ENCODE measurements around the gene FTH1. TPM values are rescaled to one million over a fixed set of nuclear protein-coding genes. Genes with fewer than 3 reads are reported as not detected.

FTH1 gene
- total and polyA plus RNA-seq, 7 donors = 1,709 to 20,022 (median 2,375) TPM

- H3K27me3 ChIP-seq = no peaks in the 10 kb centered on the region
- no peak overlapping the region for H3K4me3 ChIP-seq
- WGBS, 2 donors = 22 to 80% methylated on average over 3 of the region's 3 CpGs
- no peaks in the 10 kb centered on the region for H3K36me3 ChIP-seq
- no peak for DNase-seq
- H3K4me1 ChIP-seq = no peaks in the 10 kb centered on the region
- H3K9me3 ChIP-seq = peaks cover 0 to 2% (median 0%) of the 10 kb centered on the region in 4 donors
- H3K27ac ChIP-seq = no peak overlapping the region
- intact Hi-C loops (cut with DNase I) = no loop called here
- TF ChIP-seq EP300 (IDR thresholded peaks at IDR 0.05) = no peak
- no peak for TF ChIP-seq POLR2A (IDR thresholded peaks at IDR 0.05)
- TF ChIP-seq, protein P1, sequence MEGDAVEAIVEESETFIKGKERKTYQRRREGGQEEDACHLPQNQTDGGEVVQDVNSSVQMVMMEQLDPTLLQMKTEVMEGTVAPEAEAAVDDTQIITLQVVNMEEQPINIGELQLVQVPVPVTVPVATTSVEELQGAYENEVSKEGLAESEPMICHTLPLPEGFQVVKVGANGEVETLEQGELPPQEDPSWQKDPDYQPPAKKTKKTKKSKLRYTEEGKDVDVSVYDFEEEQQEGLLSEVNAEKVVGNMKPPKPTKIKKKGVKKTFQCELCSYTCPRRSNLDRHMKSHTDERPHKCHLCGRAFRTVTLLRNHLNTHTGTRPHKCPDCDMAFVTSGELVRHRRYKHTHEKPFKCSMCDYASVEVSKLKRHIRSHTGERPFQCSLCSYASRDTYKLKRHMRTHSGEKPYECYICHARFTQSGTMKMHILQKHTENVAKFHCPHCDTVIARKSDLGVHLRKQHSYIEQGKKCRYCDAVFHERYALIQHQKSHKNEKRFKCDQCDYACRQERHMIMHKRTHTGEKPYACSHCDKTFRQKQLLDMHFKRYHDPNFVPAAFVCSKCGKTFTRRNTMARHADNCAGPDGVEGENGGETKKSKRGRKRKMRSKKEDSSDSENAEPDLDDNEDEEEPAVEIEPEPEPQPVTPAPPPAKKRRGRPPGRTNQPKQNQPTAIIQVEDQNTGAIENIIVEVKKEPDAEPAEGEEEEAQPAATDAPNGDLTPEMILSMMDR (IDR thresholded peaks at IDR 0.05) = no peak
Measured at GRCh38 chr11:61994981-61995380, 27.5 kb upstream of the FTH1 start.

DNA sequence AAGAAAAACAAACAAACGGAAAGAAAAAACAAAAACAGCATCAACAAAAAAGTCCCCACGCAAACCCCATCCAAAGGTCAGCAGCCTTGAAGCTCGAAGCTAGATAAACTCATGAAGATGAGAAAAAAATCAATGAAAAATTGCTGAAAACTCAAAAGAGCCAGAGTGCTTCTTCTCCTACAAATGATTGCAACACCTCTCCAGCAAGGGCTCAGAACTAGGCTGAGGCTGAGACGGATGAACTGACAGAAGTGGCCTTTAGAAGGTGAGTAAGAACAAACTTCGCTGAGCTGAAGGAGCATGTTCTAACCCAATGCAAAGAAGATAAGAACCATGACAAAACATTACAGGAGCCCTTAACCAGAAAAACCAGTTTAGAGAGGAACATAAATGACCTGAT, 18.4 kb upstream of the FTH1 start:
- Histone ChIP-seq H3K27ac (no peak overlapping the region), H3K27me3 (no peaks in the 10 kb centered on the region), H3K36me3 (no peaks in the 10 kb centered on the region), H3K4me3 (no peak overlapping the region), H3K9me3 (peaks cover 0 to 3% (median 0%) of the 10 kb centered on the region in 4 donors), H3K4me1 (no peaks in the 10 kb centered on the region)
- 25 to 73% methylated on average over 5 of the region's 5 CpGs for WGBS, 2 donors
- DNase-seq = no peak
- intact Hi-C loops (cut with DNase I) = no loop called here
- TF ChIP-seq POLR2AphosphoS5 (IDR thresholded peaks at IDR 0.05) (no peak), EP300 (IDR thresholded peaks at IDR 0.05) (no peak), POLR2A (IDR thresholded peaks at IDR 0.05) (no peak)
- TF ChIP-seq, protein P1 (IDR thresholded peaks at IDR 0.05) = no peak

DNA sequence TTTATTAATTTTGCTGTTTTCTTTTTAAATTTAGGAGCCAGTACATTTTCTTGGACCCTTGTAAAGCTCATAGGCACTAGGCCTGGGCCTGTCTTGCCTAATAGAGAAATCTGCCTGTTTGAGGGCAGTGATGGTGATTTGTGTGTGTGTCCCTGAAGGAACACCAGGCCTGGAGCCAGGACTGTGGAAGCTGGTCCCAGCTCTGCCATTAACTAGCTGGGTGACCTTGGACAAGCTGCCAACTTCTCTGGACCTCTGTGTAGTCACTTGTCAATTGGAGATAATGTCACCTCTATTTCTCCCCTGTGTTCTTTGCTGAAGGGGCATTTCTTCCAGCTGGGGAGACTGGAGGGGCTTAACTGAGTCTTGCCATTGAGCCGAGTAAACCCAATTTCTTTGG, 16.0 kb upstream of the FTH1 start:
- no peaks in the 10 kb centered on the region for H3K27me3 ChIP-seq
- intact Hi-C loops (cut with DNase I) = no loop called here
- no peak overlapping the region for H3K27ac ChIP-seq
- TF ChIP-seq POLR2AphosphoS5 (IDR thresholded peaks at IDR 0.05) = no peak
- TF ChIP-seq POLR2A (IDR thresholded peaks at IDR 0.05) = no peak
- TF ChIP-seq, protein P1 (IDR thresholded peaks at IDR 0.05) = no peak
- TF ChIP-seq EP300 (IDR thresholded peaks at IDR 0.05) = no peak
- peaks cover 0 to 10% (median 6%) of the 10 kb centered on the region in 4 donors for H3K4me1 ChIP-seq
- WGBS, 2 donors = 93 to 96% methylated on average over 1 of the region's 1 CpG
- H3K4me3 ChIP-seq = no peak overlapping the region
- H3K36me3 ChIP-seq = no peaks in the 10 kb centered on the region
- H3K9me3 ChIP-seq = peaks cover 0 to 3% (median 0%) of the 10 kb centered on the region in 4 donors
- DNase-seq = no peak

- Histone ChIP-seq H3K4me1 (peaks cover 0 to 12% (median 8%) of the 10 kb centered on the region in 4 donors), H3K4me3 (no peak overlapping the region), H3K27ac (no peak overlapping the region), H3K27me3 (no peaks in the 10 kb centered on the region), H3K36me3 (no peaks in the 10 kb centered on the region), H3K9me3 (no peaks in the 10 kb centered on the region)
- 73 to 80% methylated on average over 10 of the region's 10 CpGs for WGBS, 2 donors
- TF ChIP-seq, protein P1 (IDR thresholded peaks at IDR 0.05) = no peak
- no peak for TF ChIP-seq POLR2AphosphoS5 (IDR thresholded peaks at IDR 0.05)
- no peak for TF ChIP-seq POLR2A (IDR thresholded peaks at IDR 0.05)
- TF ChIP-seq EP300 (IDR thresholded peaks at IDR 0.05) = no peak
- intact Hi-C loops (cut with DNase I) = no loop called here
- DNase-seq = no peak
Measured at GRCh38 chr11:61980783-61981541, 13.5 kb upstream of the FTH1 start.

Data from sigmoid colon (tissue), 7 donors.